Activated gamma-delta T cell treated with Interleukin-2 at 50 U/mL for 16 hours (primary cell): Measurements from ENCODE around the gene EIF2B5.

Experiments
- DNase-seq: peaks from one replicate; pipeline ENCODE4 v3.0.0-alpha.2; 2020

Gene EIF2B5

DNA sequence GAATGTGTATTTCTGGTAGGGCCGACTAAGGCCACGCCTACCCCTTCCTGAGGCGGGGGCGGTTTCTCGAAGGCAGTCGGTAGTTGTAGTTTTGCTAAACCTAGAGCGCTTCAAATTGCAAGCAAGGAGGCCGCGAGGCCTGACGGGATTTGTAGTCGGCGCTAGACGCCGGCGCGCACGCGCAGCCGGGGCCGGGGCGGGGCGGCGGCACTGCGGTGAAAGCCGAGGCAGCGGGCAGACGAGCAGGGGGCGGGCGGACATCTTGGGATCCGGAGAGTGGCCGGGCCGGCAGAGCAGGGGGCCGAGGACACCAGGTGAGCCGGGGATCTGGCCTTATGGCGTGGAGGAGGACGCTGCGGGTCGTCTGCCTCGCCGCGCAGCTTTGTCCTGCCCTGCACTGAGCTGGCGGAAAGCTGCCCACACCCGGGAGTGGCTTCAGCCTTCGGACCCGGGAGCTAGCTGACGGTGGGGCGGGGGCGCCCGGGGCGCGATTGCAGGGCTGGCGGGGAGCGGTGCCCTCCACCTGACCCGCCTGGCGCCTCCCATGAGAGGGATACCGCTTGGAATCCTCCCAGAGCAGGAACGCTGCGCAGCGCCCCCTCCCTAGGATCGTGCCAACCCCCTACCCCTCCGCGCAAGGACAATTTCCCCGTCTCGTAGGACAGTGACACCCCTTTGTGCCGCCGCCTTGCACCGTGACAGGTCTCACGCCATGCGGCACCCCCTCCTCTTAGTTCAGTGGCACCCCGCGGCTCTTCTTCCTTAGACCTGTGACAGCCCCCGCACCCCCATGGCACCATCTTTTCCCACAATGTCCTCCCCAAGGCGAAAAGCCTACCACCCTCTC lies 39.7 kb downstream of the EIF2B5 start, which contains the start of gene AP2M1:
TSS of gene AP2M1 (plus strand) at position 210 of the 847 bp plus-strand sequence. CDS start 2,139 bp downstream, outside the sequence.
- peak; percentile 97 for DNase-seq

DNA sequence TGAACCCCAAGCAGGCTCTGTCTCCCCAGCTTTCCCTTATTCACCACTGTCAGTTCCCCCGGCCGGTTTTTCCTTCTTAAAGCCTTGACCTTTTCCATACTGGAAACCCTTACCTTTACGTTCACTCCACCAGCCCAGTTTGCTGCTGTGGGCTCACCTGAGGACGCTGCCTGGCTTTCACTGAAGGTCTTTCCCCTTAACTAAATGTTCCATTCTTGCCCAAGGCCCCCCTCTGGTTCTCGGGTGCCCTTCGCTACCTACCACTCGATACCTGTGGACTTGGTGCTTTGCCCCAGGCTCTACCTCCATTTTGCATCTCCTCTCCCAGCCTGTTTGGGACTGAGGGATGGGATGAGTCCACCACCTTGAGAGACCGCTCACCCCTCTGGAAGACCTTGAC lies 40.3 kb downstream of the EIF2B5 start:
- DNase-seq, result no peak

DNA sequence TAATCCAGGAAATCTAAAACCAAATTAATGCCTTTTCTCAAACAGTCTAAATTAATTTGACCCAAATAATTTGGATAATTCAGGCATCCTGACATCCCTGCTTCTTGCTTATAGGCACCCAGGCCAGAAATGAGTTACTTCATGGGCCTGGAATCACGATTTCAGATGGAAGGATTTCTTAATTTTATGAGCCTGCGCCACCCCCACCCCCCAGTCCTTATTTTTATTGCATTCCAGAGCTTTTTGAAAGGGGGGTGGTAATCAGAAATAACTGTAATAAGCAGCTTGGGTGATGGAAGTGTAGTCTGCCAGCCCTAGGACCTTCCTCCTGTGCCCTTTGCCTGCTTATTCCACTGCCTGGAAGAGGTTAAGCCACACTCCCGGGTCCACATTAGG lies 40.8 kb downstream of the EIF2B5 start:
- DNase-seq, result no peak

DNA sequence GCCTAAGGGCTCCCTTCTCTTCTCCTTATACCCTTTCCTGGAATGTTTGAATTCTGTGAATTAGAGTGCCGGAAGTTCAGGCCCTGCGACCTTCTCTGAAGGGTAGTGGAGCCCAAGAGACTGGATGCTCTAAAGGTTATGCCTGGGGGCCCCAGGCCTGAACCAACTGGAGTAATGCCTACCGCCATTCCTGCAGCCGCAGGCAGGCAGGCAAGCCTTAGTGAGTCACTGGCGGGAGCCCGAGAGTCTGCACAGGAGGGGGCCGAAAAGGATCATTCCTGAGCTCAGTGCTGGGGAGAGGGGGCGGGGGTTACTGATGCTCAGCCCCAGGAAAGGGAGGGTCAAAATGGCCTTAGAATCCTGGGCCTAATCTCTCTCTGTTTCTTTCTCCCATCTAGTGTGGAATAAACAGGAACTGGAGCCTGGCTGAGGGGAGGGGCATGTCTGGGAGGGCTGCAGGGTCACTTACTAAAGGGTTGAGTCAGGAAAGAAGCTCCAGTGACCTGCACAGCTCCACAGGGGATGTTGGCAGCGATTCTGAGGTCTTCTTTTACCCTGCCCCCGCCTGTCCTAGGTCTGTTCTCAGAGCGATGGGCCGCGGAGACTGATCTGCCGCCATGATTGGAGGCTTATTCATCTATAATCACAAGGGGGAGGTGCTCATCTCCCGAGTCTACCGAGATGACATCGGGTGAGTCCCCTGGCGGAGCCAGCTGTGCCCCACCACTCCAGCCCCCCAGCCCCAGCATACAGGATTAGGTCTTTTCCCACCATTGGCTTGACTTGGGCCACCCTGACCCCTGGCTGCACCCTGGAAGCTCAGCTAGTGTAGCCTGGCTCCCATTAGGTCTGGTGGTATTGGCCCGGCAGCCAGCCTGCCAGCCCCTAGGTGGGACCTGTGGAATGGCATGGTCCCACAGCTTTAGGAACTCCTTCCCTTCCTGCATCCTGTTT lies 41.5 kb downstream of the EIF2B5 start:
- no peak for DNase-seq

DNA sequence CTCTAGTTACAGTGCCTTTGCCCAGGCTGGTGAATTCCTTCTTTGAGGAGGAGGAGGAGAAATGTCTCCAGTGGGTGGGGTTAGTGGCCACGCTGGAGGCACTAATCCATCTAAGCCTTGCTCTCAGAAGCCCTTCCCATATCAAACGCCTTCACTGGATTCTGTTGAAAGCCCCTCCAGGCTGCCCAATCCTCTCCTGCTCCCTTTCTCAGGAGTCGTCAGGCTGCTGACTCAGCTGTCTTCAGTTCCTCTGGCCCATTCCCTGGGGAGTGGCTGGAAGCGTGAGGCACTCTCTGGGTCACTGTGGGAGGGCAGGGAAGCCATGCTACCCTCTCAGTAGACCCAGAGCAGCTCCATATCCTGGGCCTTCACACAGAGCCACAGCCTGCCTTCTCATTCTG lies 42.2 kb downstream of the EIF2B5 start:
- no peak for DNase-seq

DNA sequence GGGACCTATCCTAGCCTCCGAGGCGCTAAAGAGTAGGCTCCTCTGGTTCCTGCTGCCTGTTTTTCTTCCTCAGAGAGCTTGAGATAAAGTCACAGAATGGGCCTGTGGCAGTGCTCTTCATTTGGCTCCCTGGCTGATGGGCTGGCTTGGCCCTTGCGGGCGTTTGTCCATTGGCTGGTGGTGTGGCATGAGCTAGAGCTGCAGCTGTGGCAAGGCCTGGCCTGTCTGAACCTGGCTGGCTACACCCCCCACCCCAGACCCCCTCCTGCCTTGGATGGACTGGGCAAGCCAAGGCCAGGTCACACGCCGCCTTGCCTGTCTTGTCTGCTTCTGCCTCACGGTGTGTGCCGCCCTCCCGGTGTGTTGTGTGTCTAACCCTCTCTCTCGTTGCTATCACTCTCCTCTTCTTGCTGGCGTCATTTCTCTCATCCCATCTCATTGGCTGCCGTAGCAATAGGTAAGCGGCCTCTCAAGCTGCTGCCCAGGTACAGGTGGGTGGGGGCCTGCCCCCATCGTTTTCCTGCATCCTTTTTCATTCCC lies 42.7 kb downstream of the EIF2B5 start:
- no peak for DNase-seq

DNA sequence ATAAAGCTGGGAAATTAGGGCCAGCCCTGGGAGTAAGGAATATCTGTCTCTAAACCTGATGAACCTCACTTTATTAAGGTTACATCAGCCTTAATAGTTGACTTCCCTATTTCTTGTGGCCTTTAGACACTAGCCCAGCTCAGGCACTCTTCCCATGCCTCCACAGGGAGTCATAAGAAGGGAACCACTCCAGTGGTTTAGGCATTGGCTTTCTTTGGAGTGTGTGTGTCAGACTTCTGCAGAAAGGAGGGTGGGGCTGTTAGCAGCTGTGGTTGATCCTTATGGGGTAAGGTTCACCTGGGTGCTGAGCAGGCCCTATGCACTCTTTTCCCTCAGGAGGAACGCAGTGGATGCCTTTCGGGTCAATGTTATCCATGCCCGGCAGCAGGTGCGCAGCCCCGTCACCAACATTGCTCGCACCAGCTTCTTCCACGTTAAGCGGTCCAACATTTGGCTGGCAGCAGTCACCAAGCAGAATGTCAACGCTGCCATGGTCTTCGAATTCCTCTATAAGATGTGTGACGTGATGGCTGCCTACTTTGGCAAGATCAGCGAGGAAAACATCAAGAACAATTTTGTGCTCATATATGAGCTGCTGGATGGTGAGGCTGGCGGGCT lies 43.5 kb downstream of the EIF2B5 start:
- no peak for DNase-seq

DNA sequence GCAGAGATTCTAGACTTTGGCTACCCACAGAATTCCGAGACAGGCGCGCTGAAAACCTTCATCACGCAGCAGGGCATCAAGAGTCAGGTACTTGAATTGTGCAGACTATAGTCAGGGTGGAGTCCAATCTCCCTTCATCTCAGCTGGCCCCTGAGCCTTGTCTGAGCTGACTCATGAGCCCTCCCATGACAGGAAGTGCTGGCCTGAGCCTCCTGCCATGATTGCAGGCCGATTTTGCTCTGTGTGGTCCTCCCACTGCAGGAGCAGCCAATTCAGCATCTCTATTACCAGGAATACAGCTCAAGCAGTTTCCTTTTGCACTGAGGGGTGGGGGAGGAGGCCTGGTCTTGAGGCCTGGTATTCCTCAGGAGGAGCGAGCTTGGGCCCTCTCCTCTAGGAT lies 45.0 kb downstream of the EIF2B5 start:
- DNase-seq, result no peak

DNA sequence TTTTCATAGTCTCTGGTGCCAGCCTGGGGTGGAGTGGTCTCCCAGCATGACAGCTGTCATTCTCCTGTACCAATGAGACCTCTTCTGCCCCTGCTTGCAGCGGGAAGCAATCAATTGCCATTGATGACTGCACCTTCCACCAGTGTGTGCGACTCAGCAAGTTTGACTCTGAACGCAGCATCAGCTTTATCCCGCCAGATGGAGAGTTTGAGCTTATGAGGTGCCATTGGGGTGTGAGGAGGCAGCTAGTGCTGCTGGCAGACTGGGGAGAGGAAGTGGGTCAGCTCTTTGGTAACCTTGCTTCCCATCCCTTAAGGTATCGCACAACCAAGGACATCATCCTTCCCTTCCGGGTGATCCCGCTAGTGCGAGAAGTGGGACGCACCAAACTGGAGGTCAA lies 46.4 kb downstream of the EIF2B5 start:
- DNase-seq, result no peak

DNA sequence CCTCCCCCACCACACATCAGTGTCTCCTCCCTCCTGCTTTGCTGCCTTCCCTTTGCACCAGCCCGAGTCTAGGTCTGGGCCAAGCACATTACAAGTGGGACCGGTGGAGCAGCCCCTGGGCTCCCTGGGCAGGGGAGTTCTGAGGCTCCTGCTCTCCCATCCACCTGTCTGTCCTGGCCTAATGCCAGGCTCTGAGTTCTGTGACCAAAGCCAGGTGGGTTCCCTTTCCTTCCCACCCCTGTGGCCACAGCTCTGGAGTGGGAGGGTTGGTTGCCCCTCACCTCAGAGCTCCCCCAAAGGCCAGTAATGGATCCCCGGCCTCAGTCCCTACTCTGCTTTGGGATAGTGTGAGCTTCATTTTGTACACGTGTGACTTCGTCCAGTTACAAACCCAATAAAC lies 48.5 kb downstream of the EIF2B5 start:
- no peak for DNase-seq

DNA sequence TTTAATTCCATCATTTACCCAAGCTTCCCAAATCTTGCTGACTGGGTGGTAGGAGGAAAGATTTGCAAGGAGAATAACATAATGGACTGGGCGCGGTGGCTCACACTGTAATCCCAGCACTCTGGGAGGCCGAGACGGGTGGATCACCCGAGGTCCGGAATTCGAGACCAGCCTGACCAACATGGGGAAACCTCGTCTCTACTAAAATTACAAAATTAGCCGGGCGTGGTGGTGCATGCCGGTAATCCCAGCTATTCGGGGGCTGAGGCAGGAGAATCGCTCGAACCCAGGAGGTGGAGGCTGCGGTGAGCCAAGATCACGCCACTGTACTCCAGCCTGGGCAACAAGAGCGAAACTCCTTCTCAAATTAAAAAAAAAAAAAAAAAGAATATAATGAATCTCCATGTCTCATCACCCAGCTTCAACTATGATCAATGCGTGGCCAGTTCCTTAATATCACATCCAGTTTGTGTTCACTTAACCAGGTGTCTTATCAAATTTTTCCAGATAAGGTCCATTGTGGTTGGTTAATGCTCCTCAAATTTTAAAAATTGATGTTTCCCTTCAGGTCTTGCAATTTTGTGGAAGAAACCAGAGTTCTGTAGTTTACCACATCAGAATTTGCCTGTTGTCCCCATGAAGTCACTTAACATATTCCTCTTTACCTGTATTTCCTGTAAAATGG lies 49.5 kb downstream of the EIF2B5 start:
- DNase-seq, result no peak

DNA sequence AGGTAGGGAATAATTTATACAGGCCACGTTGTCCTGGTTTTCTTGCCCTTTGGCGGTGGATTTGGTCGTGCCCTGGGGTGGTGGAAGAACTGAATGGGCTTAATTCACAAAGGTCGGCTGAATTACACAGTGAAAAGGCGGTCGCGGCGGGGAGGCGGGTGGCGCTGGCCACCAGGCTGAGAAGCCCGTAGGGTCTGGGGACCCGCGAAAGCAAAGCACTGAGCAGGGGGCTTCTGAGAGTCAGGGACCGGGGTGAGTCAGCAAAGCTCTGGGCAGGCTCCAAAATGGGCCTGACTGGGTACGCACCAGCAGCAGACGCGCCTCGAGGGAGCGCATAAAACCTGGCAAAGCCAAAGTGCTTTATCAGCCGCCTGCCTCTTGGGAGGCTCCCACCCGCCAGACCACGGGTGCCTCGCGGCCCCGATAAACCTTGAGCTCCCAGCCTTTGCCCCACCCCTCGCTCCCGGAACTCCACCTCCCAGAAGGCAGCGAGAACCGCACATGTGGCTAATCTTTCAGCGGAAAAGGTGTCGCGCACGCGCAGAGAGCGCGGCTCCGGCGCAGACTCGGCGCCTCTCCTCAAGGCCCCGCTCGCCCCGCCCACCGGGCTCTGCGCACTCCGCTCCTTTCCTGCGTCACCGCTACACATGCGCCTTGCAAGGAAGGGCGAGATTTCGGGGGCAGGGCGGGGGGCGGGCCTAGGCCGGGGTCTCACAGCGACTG lies 50.5 kb downstream of the EIF2B5 start:
- DNase-seq, result peak; percentile 99

DNA sequence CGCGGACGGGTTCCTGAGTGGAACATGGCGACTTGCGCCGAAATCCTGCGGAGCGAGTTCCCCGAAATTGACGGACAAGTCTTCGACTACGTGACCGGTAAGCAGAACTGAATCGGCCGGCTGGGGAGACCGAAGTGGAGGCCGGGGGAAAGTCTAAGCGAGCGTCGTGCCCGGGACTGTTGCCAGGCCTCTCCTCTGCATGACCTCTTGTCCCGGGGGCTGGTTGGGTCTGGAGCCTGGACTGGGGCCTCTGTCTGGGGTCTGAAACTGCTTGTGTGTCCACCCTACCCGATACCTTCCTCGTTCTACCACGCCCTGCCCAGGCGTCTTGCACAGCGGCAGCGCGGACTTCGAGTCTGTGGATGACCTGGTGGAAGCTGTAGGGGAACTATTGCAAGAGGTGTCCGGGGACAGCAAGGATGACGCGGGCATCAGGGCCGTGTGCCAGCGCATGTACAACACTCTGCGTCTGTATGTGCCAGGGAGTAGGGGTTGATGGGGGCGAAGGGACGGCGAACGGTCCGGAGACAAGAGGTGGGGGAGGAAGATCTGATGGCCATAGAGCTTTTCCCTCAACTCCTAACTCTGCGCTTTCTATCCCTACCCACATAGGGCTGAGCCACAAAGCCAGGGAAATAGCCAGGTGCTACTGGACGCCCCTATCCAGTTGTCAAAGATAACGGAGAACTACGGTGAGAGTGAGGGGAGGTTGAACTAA lies 51.2 kb downstream of the EIF2B5 start, which contains the start of gene ABCF3:
TSS of gene ABCF3 (plus strand) at position 16 of the 718 bp plus-strand sequence. CDS start at position 25, 9 bp downstream.
- no peak for DNase-seq

DNA sequence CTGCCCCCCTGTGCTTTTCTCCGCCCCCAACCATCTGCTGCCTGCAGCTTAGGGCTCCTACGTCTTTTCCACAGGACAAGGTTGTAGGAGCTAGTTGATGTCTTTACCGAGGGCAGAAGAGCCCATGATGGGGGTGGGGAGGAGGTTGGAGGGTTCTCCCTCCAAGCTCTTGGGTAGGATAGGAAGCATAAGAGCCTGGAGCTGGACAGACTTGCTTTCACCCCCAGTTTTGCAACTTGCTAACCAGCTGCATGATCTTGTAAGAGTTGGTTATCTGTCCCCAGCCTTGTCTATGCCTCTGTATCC lies 51.7 kb downstream of the EIF2B5 start:
- DNase-seq, result no peak

DNA sequence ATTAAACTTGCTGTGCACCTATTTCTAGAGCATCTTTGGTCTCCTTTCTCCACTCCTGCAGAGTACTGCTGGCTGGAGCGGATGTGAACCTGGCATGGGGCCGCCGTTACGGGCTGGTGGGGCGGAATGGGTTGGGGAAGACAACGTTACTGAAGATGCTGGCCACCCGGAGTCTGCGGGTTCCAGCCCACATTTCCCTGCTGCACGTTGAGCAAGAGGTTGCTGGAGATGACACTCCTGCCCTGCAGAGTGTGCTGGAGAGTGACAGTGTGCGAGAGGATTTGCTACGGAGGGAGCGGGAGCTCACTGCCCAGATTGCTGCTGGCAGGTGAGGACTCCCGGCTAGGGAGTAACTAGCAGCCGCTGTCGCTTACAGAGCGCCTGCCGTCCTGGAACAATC lies 52.9 kb downstream of the EIF2B5 start:
- DNase-seq, result no peak

DNA sequence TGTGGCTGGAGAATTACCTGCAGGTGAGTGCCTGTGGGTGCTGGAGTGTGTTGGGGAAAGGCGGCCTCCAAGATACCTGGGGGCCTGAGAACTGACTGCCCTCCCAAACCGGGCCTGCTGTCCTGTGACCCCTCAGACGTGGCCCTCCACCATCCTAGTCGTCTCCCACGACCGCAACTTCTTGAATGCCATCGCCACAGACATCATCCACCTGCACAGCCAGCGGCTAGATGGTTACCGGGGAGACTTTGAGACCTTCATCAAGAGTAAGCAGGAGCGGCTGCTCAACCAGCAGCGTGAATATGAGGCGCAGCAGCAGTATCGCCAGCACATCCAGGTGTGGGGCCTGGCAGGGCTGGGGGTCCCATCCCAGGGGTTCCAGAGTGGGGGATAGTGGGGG lies 54.3 kb downstream of the EIF2B5 start:
- DNase-seq, result no peak

DNA sequence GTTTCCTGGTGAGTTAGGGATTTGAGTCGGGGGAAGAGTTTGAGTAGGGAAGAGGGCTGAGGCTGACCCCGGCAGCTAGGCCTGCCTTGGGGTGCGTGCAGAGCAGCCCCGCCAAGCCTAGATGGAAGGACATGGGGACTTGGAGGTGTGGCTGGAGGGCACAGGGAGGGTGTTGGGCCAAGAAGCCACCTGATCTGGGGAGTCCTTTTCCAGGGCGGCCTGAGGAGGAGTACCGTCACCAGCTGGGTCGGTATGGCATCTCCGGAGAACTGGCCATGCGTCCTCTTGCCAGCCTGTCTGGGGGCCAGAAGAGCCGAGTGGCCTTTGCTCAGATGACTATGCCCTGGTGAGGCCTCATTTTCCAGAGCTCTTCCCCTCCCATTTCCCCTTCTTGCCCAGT lies 57.7 kb downstream of the EIF2B5 start:
- no peak for DNase-seq

DNA sequence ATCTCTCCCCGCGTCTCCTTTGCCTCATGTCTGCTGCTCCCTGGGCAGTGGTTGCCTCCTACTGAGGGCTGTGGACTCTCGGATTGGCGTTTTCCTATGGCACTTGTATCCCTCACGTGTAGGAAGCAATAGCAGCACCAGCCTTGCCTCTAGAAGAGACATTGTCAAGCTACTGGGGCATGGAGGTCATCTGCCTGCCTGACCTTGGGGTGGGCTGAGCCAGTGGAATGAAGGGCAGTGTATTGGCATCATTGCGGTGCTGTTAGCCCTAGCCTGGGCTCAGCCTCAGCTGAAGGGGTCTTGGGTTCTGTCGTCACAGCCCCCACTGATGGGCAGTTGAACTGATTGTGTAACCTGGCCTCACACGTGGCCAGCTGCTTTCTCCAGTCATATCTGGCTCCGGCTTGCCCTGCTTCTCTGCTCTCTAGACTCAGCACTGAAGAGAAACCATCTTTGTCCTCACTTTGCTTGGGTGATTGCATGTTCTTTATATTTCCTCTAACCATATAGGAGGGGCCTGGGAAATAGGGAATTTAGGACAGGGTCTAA lies 58.9 kb downstream of the EIF2B5 start:
- no peak for DNase-seq
